Measurements from ENCODE around the gene PDZRN3. TPM values are rescaled to one million over a fixed set of nuclear protein-coding genes. Genes with fewer than 3 reads are reported as not detected.

Gene PDZRN3
- total and polyA plus RNA-seq, 2 donors (not counting 3 experiments of a cell fraction or from before 2014, with no cell fraction given), result not detected

DNA sequence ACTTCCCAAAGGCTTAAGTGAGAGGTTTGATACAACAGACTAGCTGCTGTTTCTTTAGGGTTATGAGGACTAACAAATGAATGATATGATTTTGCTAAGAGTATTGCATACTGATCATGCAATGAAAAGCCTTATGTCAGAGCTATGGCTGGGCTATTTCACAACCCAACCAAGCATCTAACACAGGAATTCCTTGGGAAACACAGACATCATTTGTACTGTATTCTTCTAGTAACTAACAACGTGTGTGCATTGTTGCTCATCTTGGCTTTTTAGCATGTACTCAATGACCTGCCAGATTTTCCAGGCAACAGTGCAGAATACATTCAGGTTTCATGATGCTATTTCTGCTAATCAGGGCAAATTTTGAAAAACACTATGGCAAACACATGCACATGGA is 19.3 kb downstream of the PDZRN3 start:
- Histone ChIP-seq H3K4me3 (replicated peaks in 1 of 3; ENCODE audit: insufficient read depth in 1 of 3, low read depth in 1 of 3, low read length in 3 of 3) (no peak overlapping the region), H3K9me3 (replicated peaks; ENCODE audit: control insufficient read depth, insufficient read depth, low read length) (no peaks in the 10 kb centered on the region), H3K9me1 (replicated peaks; ENCODE audit: control insufficient read depth, extremely low read depth, insufficient read depth, low read length) (no peaks in the 10 kb centered on the region), H2AFZ (ENCODE audit: low read depth, low read length) (no peak overlapping the region), H3K79me2 (ENCODE audit: control insufficient read depth, insufficient read depth, low read length) (no peaks in the 10 kb centered on the region), H3K36me3 (ENCODE audit: control insufficient read depth in 2 of 2, extremely low read depth in 1 of 2, insufficient read depth in 2 of 2, low read length in 2 of 2) (no peaks in the 10 kb centered on the region), H3K4me1 (ENCODE audit: control insufficient read depth, extremely low read depth, insufficient read depth, low read length) (no peaks in the 10 kb centered on the region), H3K27me3 (ENCODE audit: control insufficient read depth in 2 of 2, insufficient read depth in 2 of 2, low read length in 2 of 2) (no peaks in the 10 kb centered on the region), H3K27ac (ENCODE audit: insufficient read depth, low read depth, low read length) (no peak overlapping the region), H4K20me1 (replicated peaks; ENCODE audit: control insufficient read depth, extremely low read depth, insufficient read depth, low read length) (no peaks in the 10 kb centered on the region), H3K4me2 (ENCODE audit: insufficient read depth, low read length) (no peak overlapping the region), H3K9ac (replicated peaks; ENCODE audit: extremely low read depth, insufficient read depth, low read length) (no peak overlapping the region)
- ChIA-PET POLR2A (no interaction called here), CTCF (no interaction called here)
- FAIRE-seq (no peak), DNase-seq (ENCODE audit: low read depth, low spot score) (no peak)
- intact Hi-C loops (cut with micrococcal nuclease) (no loop called here), dilution Hi-C loops (cut with MboI; ENCODE audit: extremely low pct_ligation_motif_present, low sequenced_read_pairs) (no loop called here)
- no TSS peak for BruUV-seq (replicated peaks)
- TF ChIP-seq JUN (IDR thresholded peaks at IDR 0.05; ENCODE audit: borderline replicate concordance, insufficient read depth, insufficient read length, low read depth) (no peak), GATA2 (IDR thresholded peaks at IDR 0.05; ENCODE audit: insufficient read depth, insufficient read length, low read depth, low read length) (no peak), MYC (IDR thresholded peaks at IDR 0.05; ENCODE audit: low read depth, low read length) (no peak), EZH2 (IDR thresholded peaks at IDR 0.05; ENCODE audit: borderline replicate concordance, low read depth, low read length, severe bottlenecking) (no peak), POLR2AphosphoS5 (IDR thresholded peaks at IDR 0.05; ENCODE audit: insufficient read depth, low read depth, low read length) (no peak), FOS (IDR thresholded peaks at IDR 0.05; ENCODE audit: borderline replicate concordance, insufficient read depth, low read length) (no peak), POLR2A (IDR thresholded peaks at IDR 0.05; ENCODE audit: low read depth, low read length) (no peak)
- TF ChIP-seq, protein P1, sequence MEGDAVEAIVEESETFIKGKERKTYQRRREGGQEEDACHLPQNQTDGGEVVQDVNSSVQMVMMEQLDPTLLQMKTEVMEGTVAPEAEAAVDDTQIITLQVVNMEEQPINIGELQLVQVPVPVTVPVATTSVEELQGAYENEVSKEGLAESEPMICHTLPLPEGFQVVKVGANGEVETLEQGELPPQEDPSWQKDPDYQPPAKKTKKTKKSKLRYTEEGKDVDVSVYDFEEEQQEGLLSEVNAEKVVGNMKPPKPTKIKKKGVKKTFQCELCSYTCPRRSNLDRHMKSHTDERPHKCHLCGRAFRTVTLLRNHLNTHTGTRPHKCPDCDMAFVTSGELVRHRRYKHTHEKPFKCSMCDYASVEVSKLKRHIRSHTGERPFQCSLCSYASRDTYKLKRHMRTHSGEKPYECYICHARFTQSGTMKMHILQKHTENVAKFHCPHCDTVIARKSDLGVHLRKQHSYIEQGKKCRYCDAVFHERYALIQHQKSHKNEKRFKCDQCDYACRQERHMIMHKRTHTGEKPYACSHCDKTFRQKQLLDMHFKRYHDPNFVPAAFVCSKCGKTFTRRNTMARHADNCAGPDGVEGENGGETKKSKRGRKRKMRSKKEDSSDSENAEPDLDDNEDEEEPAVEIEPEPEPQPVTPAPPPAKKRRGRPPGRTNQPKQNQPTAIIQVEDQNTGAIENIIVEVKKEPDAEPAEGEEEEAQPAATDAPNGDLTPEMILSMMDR (IDR thresholded peaks at IDR 0.05; ENCODE audit: extremely low read depth in 1 of 2, insufficient read depth in 1 of 2, low read depth in 1 of 2, low read length in 2 of 2), result no peak
- TF ChIP-seq, protein P2, sequence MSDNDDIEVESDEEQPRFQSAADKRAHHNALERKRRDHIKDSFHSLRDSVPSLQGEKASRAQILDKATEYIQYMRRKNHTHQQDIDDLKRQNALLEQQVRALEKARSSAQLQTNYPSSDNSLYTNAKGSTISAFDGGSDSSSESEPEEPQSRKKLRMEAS (IDR thresholded peaks at IDR 0.05; ENCODE audit: insufficient read depth, insufficient read length), result no peak
